Stimulated activated CD4-positive, alpha-beta T cell treated with anti-CD3 and anti-CD28 coated beads, Interleukin-15, amount 100 ng/mL, for 48 hours (primary cell): Measurements from ENCODE around the gene GALNT12.
A peak's percentile ranks its signal among the peaks of the same experiment; 100 is the strongest.

Source experiments
- DNase-seq, 2 donors: peaks; one replicate each; pipeline ENCODE4 v3.0.0-alpha.2; 2020; ENCODE audit warnings: low read depth in 2 of 2

GALNT12 gene, protein sequence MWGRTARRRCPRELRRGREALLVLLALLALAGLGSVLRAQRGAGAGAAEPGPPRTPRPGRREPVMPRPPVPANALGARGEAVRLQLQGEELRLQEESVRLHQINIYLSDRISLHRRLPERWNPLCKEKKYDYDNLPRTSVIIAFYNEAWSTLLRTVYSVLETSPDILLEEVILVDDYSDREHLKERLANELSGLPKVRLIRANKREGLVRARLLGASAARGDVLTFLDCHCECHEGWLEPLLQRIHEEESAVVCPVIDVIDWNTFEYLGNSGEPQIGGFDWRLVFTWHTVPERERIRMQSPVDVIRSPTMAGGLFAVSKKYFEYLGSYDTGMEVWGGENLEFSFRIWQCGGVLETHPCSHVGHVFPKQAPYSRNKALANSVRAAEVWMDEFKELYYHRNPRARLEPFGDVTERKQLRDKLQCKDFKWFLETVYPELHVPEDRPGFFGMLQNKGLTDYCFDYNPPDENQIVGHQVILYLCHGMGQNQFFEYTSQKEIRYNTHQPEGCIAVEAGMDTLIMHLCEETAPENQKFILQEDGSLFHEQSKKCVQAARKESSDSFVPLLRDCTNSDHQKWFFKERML

DNA sequence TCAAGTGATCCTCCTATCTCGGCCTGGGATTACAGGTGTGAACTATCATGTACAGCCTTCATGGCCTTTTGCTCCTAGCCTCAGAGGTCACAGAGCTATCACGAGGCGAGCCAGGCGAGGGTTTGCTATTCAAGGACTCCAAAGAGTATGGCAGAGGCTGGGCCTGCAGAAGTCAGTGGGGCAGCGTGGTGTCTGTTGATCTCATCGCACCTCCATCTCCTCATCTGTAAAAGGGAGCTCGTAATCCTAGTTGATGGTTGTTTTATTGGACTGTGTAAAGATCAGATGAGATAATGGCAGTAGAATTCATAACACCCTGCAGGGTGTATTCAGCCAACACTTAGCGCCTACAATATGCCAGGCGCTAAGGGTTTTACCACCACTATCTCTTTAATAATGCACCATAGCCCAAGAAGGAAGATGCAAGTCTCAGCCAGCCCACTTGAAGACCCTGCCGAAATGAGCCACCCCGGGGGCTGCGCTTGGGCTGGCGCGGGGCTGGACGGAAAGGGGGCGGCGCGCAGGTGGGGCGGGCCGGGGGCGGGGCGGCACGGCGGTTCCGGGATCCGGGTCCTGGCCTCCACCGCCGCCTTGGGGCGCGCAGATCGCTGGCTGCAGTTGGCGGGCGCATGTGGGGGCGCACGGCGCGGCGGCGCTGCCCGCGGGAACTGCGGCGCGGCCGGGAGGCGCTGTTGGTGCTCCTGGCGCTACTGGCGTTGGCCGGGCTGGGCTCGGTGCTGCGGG, at the start of gene GALNT12:
Gene GALNT12 (plus strand): TSS at position 601 of the 744 bp plus-strand sequence. CDS start 29 bp downstream, at position 630.
- peak in 1 of 2 donors; percentile 33 for DNase-seq

DNA sequence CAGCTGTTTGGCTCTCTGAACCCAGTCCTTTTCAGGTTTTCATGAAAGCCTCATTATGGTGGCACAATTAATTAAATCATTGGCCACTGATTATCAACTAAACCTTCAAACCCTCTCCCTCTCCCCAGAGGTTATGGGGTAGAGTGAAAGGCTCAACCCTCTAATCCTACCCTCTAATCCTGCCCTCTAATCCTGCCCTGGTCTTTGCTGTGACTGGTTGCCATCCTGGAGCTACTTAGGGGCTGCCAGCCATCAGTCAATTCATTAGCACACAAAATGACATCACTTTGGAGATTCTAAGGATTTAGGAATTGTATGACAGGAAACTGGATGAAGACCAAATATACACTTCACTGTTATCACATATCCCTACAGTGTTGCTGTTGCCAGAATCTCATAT, 47.2 kb upstream of the GALNT12 start:
- no peak for DNase-seq

DNA sequence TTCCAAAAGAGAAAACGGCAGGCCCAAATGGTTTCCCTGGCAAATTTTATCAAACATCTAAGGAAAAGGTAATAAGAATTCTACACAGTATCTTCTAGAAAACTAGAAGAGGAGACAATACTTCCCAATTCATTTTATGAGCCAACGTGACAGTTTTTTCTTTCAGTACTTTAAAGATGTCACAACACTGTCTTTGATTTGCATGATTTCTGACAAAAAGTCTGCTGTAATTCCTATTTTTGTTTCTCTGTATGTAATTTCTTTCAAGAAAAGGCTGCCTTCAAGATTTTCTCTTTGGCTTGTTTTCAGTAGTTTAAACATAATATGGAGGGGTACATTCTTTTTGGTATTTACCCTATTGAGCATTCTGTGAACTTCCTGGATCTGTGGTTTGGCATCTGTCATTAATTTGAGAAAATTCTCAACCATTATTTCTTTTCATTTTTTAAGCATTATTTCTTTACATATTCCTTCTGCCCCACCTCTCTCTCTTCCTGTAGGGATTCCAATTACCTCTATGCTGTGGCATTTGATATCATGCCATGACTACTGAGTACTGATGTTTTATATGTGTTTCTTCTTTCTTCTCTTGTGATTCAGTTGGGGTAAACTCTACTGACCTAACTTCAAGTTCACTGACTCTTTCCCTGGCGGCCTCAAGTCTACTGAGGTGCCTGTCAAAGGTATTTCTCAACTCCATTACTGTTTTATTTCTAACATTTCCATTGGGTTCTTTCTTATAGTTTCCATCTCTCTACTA, 43.3 kb upstream of the GALNT12 start:
- DNase-seq, result no peak

DNA sequence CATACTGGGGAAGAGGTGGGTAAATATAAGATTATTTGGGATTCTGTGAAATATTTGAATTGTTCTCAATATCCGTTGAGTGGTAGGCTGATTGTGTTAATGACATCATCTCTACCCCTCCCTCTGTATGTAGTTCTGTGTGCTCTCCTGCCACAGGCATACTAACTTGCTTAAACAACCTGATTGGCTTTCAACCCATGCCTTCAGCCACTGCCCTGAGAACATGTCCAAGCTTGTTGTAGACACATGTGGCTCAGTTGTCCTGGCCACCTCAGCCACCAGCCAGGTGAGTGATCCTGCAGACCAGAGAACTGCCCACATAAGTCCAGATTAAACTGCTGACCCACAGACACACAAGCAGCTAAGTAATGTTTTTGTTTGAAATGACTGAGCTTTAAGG, 42.2 kb upstream of the GALNT12 start:
- no peak for DNase-seq

DNA sequence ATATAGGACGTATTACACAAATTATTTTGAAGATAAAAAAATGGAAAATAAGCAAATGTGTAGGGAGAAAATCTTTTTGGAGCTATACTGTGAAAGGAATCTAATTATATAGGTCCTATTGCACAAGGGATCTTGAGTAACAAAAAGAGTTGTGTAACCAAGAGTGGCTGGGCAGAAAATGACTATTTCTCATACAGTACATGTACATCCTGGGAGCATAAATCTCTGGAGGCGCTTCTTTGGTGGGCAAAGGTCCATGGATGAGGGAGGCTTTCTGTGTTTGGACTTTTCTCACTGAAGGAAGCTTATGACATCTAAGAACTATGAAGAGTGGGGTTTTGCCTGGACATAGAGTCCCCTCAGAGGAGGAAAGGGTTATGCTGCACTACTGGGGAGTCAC, 40.9 kb upstream of the GALNT12 start:
- DNase-seq, result no peak

DNA sequence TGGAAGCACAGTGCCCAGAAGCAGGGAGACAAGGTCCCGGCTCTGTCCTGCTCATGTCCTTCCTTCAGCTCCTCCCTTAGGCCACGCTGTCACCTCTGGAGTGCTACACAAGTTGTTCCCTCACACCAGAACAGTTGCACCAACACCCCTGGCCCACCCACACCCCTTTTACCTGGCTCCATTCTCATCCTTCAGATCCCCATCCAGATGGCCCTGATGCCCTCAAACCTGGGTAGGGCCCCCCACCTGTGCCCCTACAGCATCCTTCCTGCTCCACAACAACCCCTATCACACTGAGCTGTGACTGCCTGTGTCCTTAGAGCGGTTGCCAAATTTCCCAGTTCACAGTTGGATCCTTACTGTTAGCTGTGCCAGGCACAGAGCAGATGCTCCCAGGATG, 40.3 kb upstream of the GALNT12 start:
- no peak for DNase-seq

DNA sequence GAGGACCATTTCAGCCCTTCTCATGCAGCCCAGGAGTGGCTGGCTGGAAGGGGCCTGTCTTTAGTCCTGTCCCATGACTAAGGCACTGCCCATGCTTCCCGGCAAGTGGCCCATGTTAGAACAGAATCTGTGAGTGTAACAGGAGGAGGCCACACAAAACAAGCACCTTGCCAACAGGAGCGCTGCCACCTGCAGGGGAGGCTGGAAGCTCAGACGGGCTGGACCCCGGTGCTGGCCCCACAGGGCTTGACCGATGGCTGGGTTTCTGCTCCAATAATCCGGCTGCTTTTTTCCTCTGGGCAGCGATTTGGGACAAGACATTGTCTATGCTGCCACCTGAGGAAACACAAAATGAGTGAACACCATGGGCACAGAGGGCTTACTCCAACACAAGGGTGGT, 39.6 kb upstream of the GALNT12 start:
- no peak for DNase-seq

DNA sequence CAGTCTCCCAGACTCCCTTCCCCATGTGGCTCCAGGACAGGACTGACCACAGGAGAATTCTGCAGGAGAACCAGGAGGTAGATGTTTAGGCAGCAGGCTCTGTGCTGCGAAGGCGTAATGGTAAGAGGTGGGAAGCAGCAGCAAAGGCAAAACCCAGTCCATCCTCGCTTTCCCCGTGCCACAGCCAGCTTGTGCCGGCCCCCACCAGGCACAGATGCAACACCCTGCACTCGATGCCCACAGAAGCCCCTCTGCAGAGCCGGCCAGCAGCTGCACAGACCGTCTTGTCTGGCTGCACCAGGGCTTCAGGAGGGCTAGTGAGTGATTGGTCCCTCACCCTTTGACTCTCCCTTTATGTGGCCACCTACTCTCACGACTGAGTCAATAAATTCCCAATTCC, 39.1 kb upstream of the GALNT12 start:
- DNase-seq, result no peak

DNA sequence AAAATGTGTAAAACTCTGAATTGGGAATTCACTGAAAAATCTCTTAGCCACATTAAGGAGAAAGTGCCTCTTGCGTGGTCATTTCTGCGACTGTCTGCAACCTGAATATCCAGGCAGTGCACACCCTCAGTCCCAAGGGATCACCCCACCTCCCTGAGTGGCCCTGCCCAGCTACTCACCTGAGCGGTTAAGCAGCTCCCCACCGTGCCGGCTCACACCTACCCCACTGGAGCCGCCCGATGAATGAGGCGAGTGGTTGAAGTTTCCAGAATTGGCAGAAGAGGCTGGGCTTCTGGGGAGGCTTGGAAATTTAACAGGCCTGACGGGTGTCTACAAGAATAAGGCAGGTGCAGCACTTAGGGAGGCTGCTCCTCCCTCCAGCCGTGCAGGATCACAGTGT, 36.8 kb upstream of the GALNT12 start:
- DNase-seq, result no peak

DNA sequence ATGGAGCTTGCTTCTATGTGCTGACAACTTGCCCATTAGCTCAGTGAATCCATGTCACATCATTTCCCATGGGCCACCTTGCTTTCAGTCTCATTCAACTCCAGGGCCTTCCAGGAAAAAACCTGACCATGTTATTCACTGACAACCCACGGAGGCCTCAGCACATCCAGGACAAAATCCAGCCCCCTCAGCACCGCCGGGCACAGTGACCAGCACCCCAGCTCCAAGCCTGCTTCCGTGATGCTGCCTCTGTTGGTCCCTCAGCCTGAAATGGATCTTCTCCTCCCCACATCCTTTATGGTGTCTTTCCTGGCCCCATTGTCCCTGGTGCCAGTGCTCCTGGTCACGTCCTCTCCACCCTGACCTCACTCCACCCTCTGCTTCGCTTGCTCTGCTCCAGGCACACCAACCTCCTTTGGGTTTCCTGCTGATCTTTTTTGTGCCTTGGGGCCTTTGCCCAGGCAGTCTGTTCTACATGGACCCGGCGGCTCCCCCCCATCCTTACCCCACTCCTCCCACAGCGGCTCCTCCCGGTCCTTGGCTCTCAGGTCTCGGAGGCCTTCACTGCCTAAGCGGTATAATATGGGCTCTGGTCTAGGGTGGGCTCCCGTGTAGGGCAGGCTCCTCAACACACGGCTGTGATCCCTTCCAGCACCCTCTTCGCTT, 36.1 kb upstream of the GALNT12 start:
- DNase-seq, result no peak

DNA sequence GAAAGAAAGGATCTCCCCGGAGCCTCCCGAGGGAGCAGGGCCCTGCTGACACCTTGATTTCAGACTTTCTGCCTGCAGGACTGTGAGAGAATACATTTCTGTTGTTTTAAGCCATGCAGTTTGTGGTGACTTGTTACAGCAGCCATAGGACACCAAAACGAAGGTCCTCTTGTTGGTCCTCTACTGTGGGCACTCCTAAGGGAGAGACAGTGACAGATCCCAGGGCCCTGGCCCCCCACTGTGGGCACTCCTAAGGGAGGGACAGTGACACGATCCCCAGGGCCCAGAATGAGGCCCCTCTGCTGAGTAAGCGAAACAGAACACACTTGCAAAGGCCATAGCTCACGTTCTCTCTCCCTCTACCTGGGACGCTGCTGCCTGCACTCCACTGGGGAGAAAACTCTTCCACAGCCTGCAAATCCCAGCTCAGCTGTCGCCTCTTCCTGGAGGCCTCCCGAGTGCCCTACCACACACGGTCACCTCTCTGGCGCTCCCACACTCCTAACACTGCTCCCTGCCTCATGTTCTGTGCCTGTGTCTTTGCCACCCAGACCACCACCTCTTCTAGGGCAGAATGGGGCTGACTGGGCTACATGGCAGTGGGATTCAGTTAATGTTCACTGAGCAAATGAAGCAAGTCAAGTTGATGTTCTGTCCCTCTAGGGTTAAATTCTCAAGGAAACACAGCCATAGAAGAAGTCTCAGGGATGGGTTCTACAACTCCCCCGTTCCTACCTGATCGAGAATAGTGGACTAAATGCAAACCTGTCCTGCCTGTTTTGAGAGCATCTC, 34.9 kb upstream of the GALNT12 start:
- no peak for DNase-seq

DNA sequence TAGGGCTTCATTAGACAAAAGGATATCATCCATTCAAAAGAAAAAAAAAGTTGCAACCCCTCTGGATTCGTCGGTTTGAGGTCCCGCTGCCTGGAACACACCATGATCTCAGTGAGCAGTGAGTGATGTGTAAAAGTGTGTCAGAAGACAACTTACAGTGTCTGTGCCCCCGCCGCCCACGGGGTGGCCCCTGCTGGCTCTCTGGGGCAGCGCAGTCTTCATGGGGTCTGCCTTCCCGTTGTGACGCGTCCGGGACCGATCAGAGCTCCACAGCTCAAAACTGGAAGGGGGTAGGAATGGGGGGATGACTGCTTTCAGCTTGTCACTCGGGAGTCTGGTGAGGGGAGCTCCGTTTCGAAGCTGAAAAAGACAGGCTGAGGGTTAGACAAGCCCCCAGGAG, 33.7 kb upstream of the GALNT12 start:
- no peak for DNase-seq

DNA sequence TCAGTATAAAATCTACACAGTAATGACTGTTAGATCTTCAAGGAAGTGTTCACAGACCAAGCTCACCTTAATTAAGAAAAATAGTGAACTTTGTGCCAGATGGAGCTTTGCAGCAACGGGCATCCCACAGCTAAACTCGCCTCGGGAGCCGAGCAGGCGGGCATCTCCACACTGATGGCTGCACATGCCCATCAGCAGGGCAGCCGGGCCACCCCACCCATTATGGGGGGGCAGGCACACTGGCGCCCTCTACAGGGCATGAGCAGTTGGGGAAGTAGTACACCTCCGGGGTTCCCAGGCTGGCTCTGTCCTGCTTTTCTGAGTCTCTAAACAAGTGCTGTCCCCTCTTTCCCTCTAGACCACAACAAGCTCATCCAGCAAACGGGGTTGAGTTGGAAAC, 32.7 kb upstream of the GALNT12 start:
- DNase-seq, result no peak

DNA sequence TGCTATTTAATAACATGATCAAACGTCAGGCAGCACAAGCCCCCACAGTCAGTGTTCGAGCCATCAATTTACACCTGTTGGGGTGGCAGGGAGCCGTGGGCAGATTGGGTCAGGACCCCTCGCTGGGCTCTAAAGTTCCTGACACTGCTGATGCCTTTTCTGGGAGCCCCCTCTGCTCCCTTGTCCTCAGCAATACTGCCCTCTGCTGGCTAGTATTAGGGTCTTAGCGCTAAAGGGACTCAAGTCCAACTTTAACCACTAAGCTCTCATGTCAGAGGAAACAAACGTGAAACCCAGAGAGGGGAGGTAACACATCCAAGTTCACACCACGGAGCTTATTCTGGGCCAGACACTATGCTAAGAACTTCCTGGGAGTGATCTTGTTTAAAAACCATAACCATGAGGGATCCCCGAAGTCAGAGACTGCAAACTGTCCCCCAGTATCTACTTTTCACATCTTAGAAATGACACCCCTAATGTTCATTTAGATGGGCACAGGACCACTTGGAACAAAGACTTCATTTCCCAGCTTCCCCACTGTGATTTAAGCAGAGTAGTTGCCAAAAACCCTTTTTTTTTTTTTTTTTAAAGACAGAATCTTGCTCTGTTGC, 31.5 kb upstream of the GALNT12 start:
- peak in 1 of 2 donors; percentile 18 for DNase-seq

DNA sequence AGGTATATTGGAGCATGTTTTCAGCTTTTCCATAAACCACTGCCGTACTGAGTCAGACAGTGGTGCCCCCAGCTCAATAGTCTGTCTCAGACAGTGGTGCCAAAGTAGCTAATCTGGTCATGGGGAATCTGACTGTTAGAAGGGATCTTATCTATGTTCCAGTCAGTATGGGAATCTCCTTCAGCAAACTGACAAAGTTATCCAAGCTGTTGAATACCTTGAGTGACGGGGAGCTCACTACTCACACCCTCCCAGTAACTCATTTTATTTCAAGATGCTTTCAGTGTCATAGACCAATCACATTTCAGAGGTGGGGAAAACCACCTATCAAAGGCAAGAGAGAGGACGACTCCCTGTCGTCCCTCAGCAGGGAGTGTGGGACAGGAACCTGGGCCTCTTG, 29.9 kb upstream of the GALNT12 start:
- no peak for DNase-seq

DNA sequence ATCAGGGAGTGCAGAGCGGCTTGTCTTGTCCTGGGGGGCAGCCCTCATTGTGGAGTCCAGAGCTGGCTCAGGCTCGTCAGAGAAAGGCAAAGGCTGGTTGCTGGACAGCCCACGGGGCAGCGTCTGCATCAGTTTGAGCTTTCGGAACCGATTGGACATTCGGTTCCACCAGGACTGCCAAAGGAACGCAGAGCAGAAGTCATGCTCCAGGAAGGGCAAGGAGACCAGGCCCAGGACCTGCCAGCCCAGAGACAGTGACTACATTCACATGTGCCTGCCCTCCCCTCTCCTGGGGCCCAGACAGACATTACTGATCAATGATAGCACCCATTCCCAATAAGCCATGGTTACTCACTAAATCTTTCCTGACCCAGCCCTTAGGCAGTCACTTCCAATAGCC, 29.2 kb upstream of the GALNT12 start:
- no peak for DNase-seq

DNA sequence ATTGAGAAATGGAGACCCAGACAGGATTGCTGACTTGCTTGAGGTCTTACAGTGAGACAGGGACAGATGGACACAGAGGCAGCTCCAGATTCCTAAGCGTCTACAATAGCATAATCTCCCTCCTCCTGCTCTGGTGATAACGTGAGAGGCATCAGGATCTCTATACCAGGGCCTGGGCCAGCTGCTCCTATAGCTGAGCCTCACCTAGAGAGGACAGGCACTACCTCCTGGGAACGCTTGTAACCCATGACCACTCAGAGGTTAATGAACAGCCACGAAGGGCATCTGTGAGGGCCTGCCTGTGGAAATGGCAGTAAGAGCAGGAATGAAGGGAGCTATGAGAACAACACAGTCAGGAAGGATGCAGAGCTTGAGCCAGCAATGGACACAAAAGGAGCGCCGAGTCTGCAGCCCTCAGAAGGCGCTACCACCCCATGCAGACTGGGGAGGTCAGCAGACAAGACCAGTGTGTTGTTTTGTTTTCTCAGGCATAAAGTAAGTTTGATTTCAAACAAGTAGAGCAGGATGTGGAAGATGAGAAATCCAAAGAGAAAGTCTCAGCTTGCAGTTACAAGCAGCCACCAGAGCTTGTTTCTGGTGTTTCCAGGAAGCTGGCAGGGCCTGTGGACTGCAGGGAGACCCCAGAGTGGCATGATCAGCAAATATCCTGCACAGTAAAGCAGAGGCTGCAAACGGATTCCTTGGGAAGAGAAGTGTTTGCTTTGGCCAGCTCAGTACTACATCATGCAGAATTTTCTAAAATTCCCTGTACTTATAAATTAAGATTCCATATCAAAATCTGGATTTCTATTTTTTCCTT, 28.5 kb upstream of the GALNT12 start:
- DNase-seq, result no peak

DNA sequence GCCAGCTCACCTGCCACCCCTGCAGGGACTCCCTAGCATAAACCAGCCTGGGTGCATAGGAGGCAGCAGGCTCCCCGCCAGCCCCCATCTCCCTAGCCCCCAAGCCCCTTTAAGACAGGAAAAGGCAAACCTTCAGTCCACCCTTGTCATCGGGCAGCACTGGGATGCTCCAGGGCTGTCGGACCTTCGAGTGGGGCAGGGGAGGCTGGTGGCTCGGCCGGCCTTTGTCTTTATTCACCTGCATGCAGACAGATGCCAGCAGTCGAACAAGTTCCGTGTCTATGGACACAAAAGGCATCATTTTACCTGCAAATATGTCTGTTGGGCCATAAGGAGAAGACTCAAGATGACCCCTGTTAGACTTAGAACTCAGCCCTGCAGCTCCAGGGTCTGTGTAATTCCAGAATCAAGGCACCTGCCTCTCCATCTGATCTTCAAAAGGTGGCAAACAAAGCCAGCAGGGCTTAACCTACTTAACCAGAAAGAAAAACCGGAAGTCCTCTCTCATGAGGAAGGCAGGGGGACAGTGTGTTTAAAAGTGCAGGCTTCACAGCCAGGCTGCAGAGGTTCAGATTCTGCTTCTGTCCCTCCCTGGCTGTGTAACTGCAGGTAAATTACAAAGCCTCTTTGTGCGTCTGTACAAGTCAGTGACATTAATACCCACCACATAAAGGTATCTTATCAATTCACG, 27.3 kb upstream of the GALNT12 start:
- no peak for DNase-seq
